Caco-2 (cell line): Measurements from ENCODE around the gene AKR1C1. TPM values are rescaled to one million over a fixed set of nuclear protein-coding genes. Genes with fewer than 3 reads are reported as not detected.

Experiments used
- total RNA-seq: library from RNA; stranded (reverse); gene quantifications from 2 replicates; pipeline ENCODE4 v1.2.3, GENCODE V29; 2022

AKR1C1 gene
- total RNA-seq, 1 experiment from 2014 or later = 27.1 TPM

Other genes with a start within 250 kb of the AKR1C1 start
- gene AKR1E2, start 137.2 kb upstream of the AKR1C1 start, total RNA-seq = 68.3 and 68.5 TPM in 2 replicates
- 28.8 and 41.7 TPM in 2 replicates for gene AKR1C2, start 40.4 kb downstream of the AKR1C1 start, total RNA-seq
- gene AKR1C3, start 131.0 kb downstream of the AKR1C1 start, total RNA-seq = 96.8 and 115 TPM in 2 replicates
- not detected in 2 replicates for gene AKR1C8, start 221.7 kb downstream of the AKR1C1 start, total RNA-seq
- 0.25 and 0.28 TPM in 2 replicates for gene AKR1C4, start 233.4 kb downstream of the AKR1C1 start, total RNA-seq